HG03571 (cell line): ENCODE data around the gene ZNF792.
"Not testable (repeated sequence)": the region's sequence is repeated elsewhere in the genome, so short reads cannot be mapped to it uniquely, and the experiment has no call there.

Source experiments
- ATAC-seq: cut with Tn5 transposase; IDR thresholded peaks from one replicate; pipeline ENCODE4 v1.9.1; 2021; ENCODE audit not compliant: unreplicated experiment

The ZNF792 gene

GRCh38 chr19:34998777-34999497, 34.9 kb upstream of the ZNF792 start:
- ATAC-seq: no peak

- ATAC-seq: not testable (repeated sequence)
These were observed 34.2 kb upstream of the ZNF792 start for GRCh38 chr19:34998224-34998623.

GRCh38 chr19:34997071-34997617, 33.1 kb upstream of the ZNF792 start:
- no peak for ATAC-seq

- no peak for ATAC-seq
These were observed 31.5 kb upstream of the ZNF792 start for GRCh38 chr19:34995551-34995950.

- ATAC-seq: no peak
These were observed 30.9 kb upstream of the ZNF792 start for GRCh38 chr19:34994643-34995541.

GRCh38 chr19:34994286-34994642, 30.2 kb upstream of the ZNF792 start:
- ATAC-seq: no peak

- not testable (repeated sequence) for ATAC-seq
These were observed 28.6 kb upstream of the ZNF792 start for GRCh38 chr19:34992582-34992981.

GRCh38 chr19:34991542-34992333, 27.7 kb upstream of the ZNF792 start:
- no peak for ATAC-seq

GRCh38 chr19:34990578-34991192, 26.7 kb upstream of the ZNF792 start:
- no peak for ATAC-seq

- ATAC-seq: no peak
These were observed 25.3 kb upstream of the ZNF792 start for GRCh38 chr19:34989298-34989697.

GRCh38 chr19:34988119-34988518, 24.1 kb upstream of the ZNF792 start:
- no peak for ATAC-seq

GRCh38 chr19:34985249-34986022, 21.4 kb upstream of the ZNF792 start:
- no peak for ATAC-seq

- ATAC-seq: no peak
These were observed 20.3 kb upstream of the ZNF792 start for GRCh38 chr19:34984287-34984686.

- ATAC-seq: no peak
These were observed 19.8 kb upstream of the ZNF792 start for GRCh38 chr19:34983786-34984185.

- ATAC-seq: no peak
These were observed 18.2 kb upstream of the ZNF792 start for GRCh38 chr19:34982275-34982674.

- ATAC-seq: no peak
These were observed 16.0 kb upstream of the ZNF792 start for GRCh38 chr19:34979819-34980640.

- no peak for ATAC-seq
These were observed 12.6 kb upstream of the ZNF792 start for GRCh38 chr19:34976611-34977010.

GRCh38 chr19:34975056-34975455, 11.0 kb upstream of the ZNF792 start:
- ATAC-seq: no peak

- no peak for ATAC-seq
These were observed 10.6 kb upstream of the ZNF792 start for GRCh38 chr19:34974646-34975045.
